Tracheal epithelial cell (primary cell): ENCODE results near the gene LRIT3. TPM values are rescaled to one million over a fixed set of nuclear protein-coding genes. Genes with fewer than 3 reads are reported as not detected.

ENCODE experiments used
- total RNA-seq: library from RNA; depleted of rRNA; stranded (reverse); fragments of >200 nt; gene quantifications from 2 replicates; pipeline ENCODE4 v1.2.1, GENCODE V29; 2014

The LRIT3 gene, protein sequence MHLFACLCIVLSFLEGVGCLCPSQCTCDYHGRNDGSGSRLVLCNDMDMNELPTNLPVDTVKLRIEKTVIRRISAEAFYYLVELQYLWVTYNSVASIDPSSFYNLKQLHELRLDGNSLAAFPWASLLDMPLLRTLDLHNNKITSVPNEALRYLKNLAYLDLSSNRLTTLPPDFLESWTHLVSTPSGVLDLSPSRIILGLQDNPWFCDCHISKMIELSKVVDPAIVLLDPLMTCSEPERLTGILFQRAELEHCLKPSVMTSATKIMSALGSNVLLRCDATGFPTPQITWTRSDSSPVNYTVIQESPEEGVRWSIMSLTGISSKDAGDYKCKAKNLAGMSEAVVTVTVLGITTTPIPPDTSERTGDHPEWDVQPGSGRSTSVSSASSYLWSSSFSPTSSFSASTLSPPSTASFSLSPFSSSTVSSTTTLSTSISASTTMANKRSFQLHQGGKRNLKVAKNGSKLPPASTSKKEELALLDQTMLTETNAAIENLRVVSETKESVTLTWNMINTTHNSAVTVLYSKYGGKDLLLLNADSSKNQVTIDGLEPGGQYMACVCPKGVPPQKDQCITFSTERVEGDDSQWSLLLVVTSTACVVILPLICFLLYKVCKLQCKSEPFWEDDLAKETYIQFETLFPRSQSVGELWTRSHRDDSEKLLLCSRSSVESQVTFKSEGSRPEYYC
- 0.21 TPM in 1 of 2 replicates, not detected in the other for total RNA-seq

DNA sequence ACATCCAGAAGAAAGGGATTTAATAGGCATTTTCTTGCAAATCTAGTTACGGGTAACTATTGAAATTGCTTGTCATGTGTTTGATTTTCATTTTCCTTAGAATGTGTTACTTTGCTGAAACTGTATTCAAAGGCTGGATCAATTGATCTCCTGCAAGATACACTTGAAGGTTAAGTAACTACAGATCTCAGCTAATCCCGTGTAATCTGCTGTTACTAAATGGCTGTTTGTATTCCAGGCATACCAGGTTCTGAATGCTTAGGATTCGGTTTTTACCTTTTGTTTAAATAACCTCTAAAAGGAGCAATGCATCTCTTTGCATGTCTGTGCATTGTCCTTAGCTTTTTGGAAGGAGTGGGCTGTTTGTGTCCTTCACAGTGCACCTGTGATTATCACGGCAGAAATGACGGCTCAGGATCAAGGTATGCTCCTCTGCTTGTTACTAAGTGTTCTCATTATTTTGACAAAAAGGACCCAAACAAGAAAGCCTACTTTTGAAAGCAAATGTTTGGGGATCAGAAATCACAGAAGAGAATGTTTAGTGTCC, at the start of gene LRIT3:
Gene LRIT3, plus strand, starts transcription at position 212 of the 547 bp plus-strand sequence. Its CDS starts 95 bp downstream, at position 307.

DNA sequence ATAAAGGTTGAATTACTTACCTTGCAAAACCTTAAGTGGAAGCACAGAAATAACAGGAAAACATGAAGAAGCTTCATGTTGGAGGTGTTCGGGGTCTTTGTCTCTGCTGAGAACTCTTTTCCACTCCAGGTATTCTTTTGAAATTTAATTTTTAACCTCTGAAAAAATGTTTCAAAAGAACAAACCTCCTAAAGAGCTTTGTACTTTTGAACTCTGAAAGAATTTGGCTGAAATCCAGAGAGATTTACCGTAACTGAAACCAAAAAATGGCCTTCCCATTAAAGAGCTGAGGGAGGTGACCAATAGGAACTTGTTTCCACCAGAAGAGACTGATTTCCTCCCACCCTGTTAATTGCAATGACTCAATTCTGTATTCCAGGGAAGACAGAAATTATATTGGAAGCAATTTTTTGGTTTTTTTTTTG, 46.0 kb upstream of the LRIT3 start, which contains the start of gene CFI:
Gene CFI, minus strand, starts transcription at position 105 of the 425 bp plus-strand sequence. Its CDS starts 28 bp downstream, at position 77.

DNA sequence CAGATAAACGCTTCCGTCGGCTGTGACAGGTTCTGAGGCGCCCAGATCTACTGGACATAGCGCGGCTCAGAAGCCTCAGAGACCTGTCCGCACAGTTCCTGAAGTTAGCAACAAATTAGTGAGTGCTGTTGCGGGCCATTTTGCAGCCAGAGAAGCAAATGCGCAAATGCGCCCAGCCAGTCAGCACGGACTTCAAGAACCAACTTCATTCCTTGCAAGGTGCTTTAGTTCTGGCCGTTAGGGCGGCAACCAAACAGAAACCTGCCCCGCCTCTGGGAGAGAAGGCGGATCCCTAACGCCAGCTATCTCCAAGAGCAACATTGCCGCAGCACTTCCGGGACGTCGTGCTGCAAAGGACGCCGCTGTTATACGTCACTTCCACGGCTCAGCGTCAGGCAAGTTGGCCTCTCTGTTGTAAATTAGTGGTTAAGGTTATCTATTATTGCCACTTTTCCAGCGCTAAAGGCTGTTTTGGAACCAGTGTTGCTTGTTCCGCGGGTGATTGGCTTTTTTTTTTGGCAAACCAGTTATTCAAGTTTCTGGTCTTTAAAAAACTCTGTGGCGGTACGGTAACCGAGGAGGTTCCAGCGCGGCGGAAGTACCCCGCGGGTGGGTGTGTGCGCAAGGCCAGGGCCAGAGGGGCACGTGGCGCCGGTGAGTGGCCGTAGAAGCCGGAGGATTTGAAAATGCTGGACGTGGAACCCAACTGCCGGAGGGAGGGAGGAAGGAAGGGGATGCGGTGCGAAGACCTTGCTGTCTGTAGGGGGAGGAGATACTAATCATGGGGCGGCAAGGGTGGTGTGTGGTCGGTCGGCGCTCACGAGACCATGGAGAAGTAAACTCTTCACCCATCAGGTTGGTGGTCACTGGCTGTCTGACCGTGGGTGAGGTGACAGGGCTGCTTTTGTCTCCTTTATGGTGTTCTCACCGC, 32.5 kb upstream of the LRIT3 start, which contains the start of gene GAR1:
Gene GAR1, plus strand, starts transcription at position 612 of the 931 bp plus-strand sequence. CDS start 403 bp downstream, outside the sequence.

DNA sequence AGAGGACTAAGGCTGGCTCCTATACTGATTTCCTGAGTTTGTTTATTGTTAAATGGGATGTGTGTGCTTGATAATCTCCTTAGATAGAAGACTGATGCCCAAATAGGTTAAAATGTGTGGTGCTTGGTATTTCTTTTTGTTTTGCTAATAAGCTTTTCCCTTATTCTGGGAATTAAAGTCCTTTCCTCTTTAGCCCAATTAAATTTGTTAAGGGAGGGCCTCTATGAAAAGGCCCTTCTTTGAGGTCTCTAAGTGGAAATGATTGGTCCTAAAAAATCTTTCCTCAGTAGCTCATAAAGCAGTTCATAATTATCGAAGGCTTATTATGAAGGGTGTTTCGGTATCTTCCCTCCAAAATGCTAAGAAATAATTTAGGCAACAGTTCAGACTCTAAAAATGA, 20.2 kb upstream of the LRIT3 start, which contains the start of gene RRH:
Gene RRH, plus strand, starts transcription at position 301 of the 400 bp plus-strand sequence. Its CDS starts 56 bp downstream, at position 357.

DNA sequence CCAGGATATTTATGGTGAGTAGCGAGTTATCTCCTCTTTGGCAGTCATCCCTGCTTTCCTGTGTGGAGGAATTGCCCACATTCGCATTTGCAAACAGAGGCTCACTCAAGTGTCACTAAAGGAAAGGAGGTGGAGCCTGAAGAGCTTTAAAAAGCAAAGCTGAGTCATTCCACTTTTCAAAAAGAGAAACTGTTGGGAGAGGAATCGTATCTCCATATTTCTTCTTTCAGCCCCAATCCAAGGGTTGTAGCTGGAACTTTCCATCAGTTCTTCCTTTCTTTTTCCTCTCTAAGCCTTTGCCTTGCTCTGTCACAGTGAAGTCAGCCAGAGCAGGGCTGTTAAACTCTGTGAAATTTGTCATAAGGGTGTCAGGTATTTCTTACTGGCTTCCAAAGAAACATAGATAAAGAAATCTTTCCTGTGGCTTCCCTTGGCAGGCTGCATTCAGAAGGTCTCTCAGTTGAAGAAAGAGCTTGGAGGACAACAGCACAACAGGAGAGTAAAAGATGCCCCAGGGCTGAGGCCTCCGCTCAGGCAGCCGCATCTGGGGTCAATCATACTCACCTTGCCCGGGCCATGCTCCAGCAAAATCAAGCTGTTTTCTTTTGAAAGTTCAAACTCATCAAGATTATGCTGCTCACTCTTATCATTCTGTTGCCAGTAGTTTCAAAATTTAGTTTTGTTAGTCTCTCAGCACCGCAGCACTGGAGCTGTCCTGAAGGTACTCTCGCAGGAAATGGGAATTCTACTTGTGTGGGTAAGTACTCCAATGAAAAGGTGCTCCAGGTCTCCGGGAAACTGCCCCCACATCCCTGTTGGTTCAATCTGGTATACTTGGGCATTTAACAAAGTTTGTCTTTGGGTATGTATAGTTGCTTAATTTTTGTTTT, 65.0 kb downstream of the LRIT3 start, which contains the start of gene EGF:
Gene EGF, plus strand, starts transcription at position 178 of the 890 bp plus-strand sequence. Its CDS starts 453 bp downstream, at position 631.

Other genes with a start within 250 kb of the LRIT3 start
- gene CASP6, start 144.7 kb upstream of the LRIT3 start, total RNA-seq, result 30.9 and 63.6 TPM in 2 replicates
- 13.7 and 20.0 TPM in 2 replicates for gene PLA2G12A, start 118.0 kb upstream of the LRIT3 start, total RNA-seq
- gene CFI, start 46.1 kb upstream of the LRIT3 start, total RNA-seq, result 1.1 and 2.9 TPM in 2 replicates
- gene GAR1, start 32.3 kb upstream of the LRIT3 start, total RNA-seq, result 1.7 and 2.3 TPM in 2 replicates
- 0.21 TPM in 1 of 2 replicates, not detected in the other for gene RRH, start 20.1 kb upstream of the LRIT3 start, total RNA-seq
- gene EGF, start 64.8 kb downstream of the LRIT3 start, total RNA-seq, result 0.48 and 1.3 TPM in 2 replicates